Fibroblast of villous mesenchyme (primary cell): ENCODE data around the gene DEPDC5. TPM values are rescaled to one million over a fixed set of nuclear protein-coding genes. Genes with fewer than 3 reads are reported as not detected.

Source experiments
- DNase-seq: peaks from one replicate; pipeline ENCODE4 v3.0.0-alpha.2; 2010; ENCODE audit warnings: low read depth
- H3K4me3 ChIP-seq: 2 replicates; pipeline ENCODE4 v1.5.1; 2011; ENCODE audit warnings: low read depth, mild to moderate bottlenecking, low read length
- CTCF ChIP-seq: IDR thresholded peaks from 2 replicates; pipeline ENCODE4 v1.5.1; 2012; ENCODE audit warnings: low read depth, mild to moderate bottlenecking, low read length; ENCODE audit not compliant: insufficient read depth
- total RNA-seq: library from RNA; depleted of rRNA; stranded (reverse); fragments of >200 nt; gene quantifications from 2 replicates; pipeline ENCODE4 v1.2.3, GENCODE V29; 2012

The DEPDC5 gene
- total RNA-seq, 1 donor: 13.0 TPM

- peak; percentile 31 for DNase-seq
- TF ChIP-seq CTCF: no peak
- H3K4me3 ChIP-seq: no peak overlapping the region
Observed at GRCh38 chr22:31897842-31898805, 144.3 kb downstream of the DEPDC5 start.

GRCh38 chr22:31898926-31899325 is 145.1 kb downstream of the DEPDC5 start:
- no peak for TF ChIP-seq CTCF
- no peak for DNase-seq
- no peak overlapping the region for H3K4me3 ChIP-seq

GRCh38 chr22:31899669-31900068 is 145.8 kb downstream of the DEPDC5 start:
- H3K4me3 ChIP-seq: no peak overlapping the region
- TF ChIP-seq CTCF: no peak
- no peak for DNase-seq

GRCh38 chr22:31901388-31902137 is 147.7 kb downstream of the DEPDC5 start:
- TF ChIP-seq CTCF: no peak
- no peak for DNase-seq
- no peak overlapping the region for H3K4me3 ChIP-seq

- no peak for TF ChIP-seq CTCF
- DNase-seq: no peak
Observed at GRCh38 chr22:31904651-31905050, 150.8 kb downstream of the DEPDC5 start.

GRCh38 chr22:31905356-31905755 is 151.5 kb downstream of the DEPDC5 start:
- H3K4me3 ChIP-seq: no peak overlapping the region
- no peak for DNase-seq
- no peak for TF ChIP-seq CTCF

More at GRCh38 chr22:31904651-31905050, 150.8 kb downstream of the DEPDC5 start:
- H3K4me3 ChIP-seq: no peak overlapping the region
